ENCODE results near the gene KCNJ10.
A peak's percentile ranks its signal among the peaks of the same experiment; 100 is the strongest.

The KCNJ10 gene

DNA sequence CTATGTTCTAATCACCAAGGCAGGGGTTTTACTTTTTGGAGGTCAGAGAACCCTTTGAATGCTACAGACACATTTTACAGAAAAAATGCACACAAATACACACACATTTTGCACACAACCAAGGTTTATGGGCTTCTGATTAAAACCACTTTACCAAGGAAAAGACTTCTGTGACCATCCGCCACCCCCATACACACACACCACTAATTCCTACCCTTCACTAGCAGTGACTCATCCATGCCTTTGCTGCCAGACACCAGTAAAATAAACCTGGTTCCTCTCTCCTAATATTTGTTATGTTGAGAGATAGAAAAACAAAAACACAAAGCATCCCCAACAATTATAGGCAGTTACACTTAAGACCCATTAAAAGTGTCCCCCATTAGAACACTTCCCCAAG, 51.1 kb downstream of the KCNJ10 start:
- peak; percentile 45 for DNase-seq
- H3K36me3 ChIP-seq (replicated peaks) = no peaks in the 10 kb centered on the region
- H3K27me3 ChIP-seq (replicated peaks) = peaks cover 2% of the 10 kb centered on the region
- TF ChIP-seq, protein P1, sequence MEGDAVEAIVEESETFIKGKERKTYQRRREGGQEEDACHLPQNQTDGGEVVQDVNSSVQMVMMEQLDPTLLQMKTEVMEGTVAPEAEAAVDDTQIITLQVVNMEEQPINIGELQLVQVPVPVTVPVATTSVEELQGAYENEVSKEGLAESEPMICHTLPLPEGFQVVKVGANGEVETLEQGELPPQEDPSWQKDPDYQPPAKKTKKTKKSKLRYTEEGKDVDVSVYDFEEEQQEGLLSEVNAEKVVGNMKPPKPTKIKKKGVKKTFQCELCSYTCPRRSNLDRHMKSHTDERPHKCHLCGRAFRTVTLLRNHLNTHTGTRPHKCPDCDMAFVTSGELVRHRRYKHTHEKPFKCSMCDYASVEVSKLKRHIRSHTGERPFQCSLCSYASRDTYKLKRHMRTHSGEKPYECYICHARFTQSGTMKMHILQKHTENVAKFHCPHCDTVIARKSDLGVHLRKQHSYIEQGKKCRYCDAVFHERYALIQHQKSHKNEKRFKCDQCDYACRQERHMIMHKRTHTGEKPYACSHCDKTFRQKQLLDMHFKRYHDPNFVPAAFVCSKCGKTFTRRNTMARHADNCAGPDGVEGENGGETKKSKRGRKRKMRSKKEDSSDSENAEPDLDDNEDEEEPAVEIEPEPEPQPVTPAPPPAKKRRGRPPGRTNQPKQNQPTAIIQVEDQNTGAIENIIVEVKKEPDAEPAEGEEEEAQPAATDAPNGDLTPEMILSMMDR (IDR thresholded peaks at IDR 0.05; ENCODE audit: low read depth, low read length, missing control alignments) = no peak
- H3K4me3 ChIP-seq (ENCODE audit: low read depth, low read length) = no peak overlapping the region
- in situ Hi-C loops (cut with HindIII; ENCODE audit: low pct_ligation_motif_present, low sequenced_read_pairs) = no loop called here
- no peak overlapping the region for H3K27ac ChIP-seq

DNA sequence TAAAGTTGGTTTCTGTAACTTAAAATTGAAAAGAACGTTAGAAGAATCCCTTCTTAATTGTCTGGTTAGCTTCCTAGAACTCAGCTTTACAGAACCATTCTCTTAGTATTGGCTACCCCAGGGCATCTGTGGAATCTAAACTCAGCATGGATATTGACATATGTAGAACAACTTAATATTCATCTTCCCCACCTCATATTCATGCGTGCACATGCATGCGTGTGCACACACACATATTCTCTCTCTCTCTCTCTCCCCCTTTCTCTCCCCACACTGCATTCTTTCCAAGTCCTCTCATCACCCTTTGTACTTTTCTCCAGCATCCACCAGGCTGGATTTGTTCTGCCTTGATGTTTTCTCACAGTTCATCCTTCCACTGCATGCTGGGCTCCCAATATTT, 51.6 kb downstream of the KCNJ10 start:
- no peak for DNase-seq
- Histone ChIP-seq H3K27ac (no peak overlapping the region), H3K27me3 (replicated peaks) (peaks cover 4% of the 10 kb centered on the region), H3K36me3 (replicated peaks) (no peaks in the 10 kb centered on the region), H3K4me3 (ENCODE audit: low read depth, low read length) (no peak overlapping the region)
- in situ Hi-C loops (cut with HindIII; ENCODE audit: low pct_ligation_motif_present, low sequenced_read_pairs) = no loop called here
- TF ChIP-seq, protein P1 (IDR thresholded peaks at IDR 0.05; ENCODE audit: low read depth, low read length, missing control alignments) = no peak

DNA sequence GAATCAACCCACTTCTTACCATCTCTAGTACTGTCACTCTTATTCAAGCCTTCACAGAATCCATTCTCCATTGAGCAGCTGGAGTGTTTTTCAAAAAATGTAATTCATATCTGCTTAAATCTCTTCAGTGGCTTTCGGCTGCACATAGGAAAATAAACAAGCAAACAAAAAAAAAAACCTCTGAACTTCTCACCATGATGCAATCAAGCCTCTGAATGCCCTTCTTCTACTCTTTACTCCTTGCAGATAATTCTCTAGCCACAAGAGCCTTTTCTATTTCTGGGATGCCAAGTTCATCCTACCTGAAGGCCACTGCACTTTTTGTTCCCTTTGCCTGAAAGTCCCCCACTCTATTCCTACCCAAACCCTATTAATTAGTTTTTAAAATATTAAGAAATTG, 52.4 kb downstream of the KCNJ10 start:
- TF ChIP-seq, protein P1 (IDR thresholded peaks at IDR 0.05; ENCODE audit: low read depth, low read length, missing control alignments) = no peak
- Histone ChIP-seq H3K36me3 (replicated peaks) (no peaks in the 10 kb centered on the region), H3K27ac (no peak overlapping the region), H3K27me3 (replicated peaks) (peaks cover 4% of the 10 kb centered on the region), H3K4me3 (ENCODE audit: low read depth, low read length) (no peak overlapping the region)
- DNase-seq = no peak
- in situ Hi-C loops (cut with HindIII; ENCODE audit: low pct_ligation_motif_present, low sequenced_read_pairs) = no loop called here

DNA sequence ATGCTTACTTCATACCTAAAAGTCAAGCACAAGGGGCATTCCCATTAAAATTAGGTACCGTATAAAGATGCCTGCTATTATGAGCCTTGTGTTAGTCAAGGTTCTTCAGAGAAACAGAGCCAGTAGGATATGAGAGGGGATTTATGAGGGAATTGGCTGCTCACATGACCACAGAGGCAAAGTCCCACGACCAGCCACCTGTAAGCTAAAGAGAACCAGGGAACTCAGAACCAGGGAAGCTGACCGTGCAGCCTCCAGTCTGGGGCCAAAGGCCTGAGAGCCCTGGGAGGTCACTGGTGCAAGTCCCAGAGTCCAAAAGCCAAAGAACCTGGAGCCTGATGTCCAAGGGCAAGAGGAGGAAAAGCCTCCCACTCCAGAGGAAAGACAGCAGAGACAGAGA, 58.2 kb downstream of the KCNJ10 start:
- no peak overlapping the region for H3K4me3 ChIP-seq (ENCODE audit: low read depth, low read length)
- peaks cover 7% of the 10 kb centered on the region for H3K27me3 ChIP-seq (replicated peaks)
- TF ChIP-seq, protein P1 (IDR thresholded peaks at IDR 0.05; ENCODE audit: low read depth, low read length, missing control alignments) = no peak
- H3K36me3 ChIP-seq (replicated peaks) = no peaks in the 10 kb centered on the region
- in situ Hi-C loops (cut with HindIII; ENCODE audit: low pct_ligation_motif_present, low sequenced_read_pairs) = no loop called here
- H3K27ac ChIP-seq = no peak overlapping the region
- DNase-seq = no peak

DNA sequence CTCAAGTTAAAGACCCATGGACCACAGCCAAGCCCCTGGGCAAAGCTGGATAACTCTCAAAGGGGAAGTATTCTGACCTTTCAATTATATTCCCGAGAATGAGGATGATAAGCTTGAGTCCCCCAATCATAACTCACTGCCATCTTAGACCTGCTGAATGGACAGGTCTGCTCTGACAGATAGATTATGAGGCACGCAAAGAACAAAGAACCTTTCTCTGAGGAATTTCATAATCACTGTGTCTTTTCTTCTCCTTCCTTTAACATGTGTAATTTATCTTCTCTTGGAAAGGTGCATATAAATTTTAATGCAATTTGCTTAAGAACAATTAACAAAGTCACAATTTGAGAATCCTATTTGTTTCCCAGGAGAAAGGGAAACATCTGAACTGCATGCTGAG, 60.2 kb downstream of the KCNJ10 start:
- Histone ChIP-seq H3K27ac (no peak overlapping the region), H3K27me3 (replicated peaks) (peaks cover 7% of the 10 kb centered on the region), H3K4me3 (ENCODE audit: low read depth, low read length) (no peak overlapping the region), H3K36me3 (replicated peaks) (no peaks in the 10 kb centered on the region)
- TF ChIP-seq, protein P1 (IDR thresholded peaks at IDR 0.05; ENCODE audit: low read depth, low read length, missing control alignments) = no peak
- no peak for DNase-seq
- in situ Hi-C loops (cut with HindIII; ENCODE audit: low pct_ligation_motif_present, low sequenced_read_pairs) = no loop called here

DNA sequence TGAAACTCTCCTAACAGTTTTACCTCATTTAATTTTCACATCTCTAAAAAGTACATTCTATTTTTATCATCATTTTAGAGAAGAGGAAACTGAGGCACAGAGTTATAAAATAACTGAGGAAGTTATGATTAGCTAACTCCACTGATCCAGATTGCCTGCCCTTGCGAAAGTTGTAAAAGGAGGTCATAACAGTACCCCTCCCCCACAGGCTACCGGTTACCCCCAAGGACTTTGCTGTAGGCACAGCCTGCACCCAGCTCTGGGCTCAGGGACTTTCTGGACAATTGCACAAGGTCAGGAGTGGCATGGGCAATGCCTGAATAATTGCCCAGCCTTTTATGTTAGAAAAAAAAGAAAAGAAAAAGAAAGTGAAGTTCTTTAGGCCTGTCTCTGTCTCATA, 60.9 kb downstream of the KCNJ10 start:
- TF ChIP-seq, protein P1 (IDR thresholded peaks at IDR 0.05; ENCODE audit: low read depth, low read length, missing control alignments) = no peak
- in situ Hi-C loops (cut with HindIII; ENCODE audit: low pct_ligation_motif_present, low sequenced_read_pairs) = no loop called here
- H3K36me3 ChIP-seq (replicated peaks) = no peaks in the 10 kb centered on the region
- no peak overlapping the region for H3K27ac ChIP-seq
- DNase-seq = no peak
- peaks cover 7% of the 10 kb centered on the region for H3K27me3 ChIP-seq (replicated peaks)
- H3K4me3 ChIP-seq (ENCODE audit: low read depth, low read length) = no peak overlapping the region
